Karpas-422 (cell line): ENCODE data around the gene SH3BP2. TPM values are rescaled to one million over a fixed set of nuclear protein-coding genes. Genes with fewer than 3 reads are reported as not detected.
A peak's percentile ranks its signal among the peaks of the same experiment; 100 is the strongest.
"Not testable (repeated sequence)": the region's sequence is repeated elsewhere in the genome, so short reads cannot be mapped to it uniquely, and the experiment has no call there.

ENCODE experiments used
- DNase-seq: peaks from one replicate; pipeline ENCODE4 v3.0.0-alpha.2; 2015
- H2AFZ ChIP-seq: fragments of 200-600 bp; sonication (generic); 2 replicates; pipeline ENCODE4 v1.6.1; 2014; ENCODE audit warnings: antibody characterized with exemption, low read length, mixed read lengths
- H3K27ac ChIP-seq: fragments of 200-600 bp; sonication (generic); 2 replicates; pipeline ENCODE4 v1.5.1; 2014; ENCODE audit warnings: mild to moderate bottlenecking, low read length, moderate library complexity
- H3K27me3 ChIP-seq: fragments of 200-600 bp; sonication (generic); 2 replicates; pipeline ENCODE4 v1.6.1; 2014; ENCODE audit warnings: low read length, mixed read lengths
- H3K36me3 ChIP-seq: fragments of 200-600 bp; sonication (generic); 2 replicates; pipeline ENCODE4 v1.6.1; 2014; ENCODE audit warnings: low read length, mixed read lengths; ENCODE audit not compliant: insufficient read depth
- H3K4me1 ChIP-seq: fragments of 200-600 bp; sonication (generic); 2 replicates; pipeline ENCODE4 v1.6.1; 2014; ENCODE audit warnings: mild to moderate bottlenecking, low read length, mixed read lengths
- H3K4me2 ChIP-seq: fragments of 200-600 bp; sonication (generic); 2 replicates; pipeline ENCODE4 v1.6.1; 2014; ENCODE audit warnings: low read length, low read depth, mild to moderate bottlenecking; ENCODE audit not compliant: poor library complexity, severe bottlenecking
- H3K4me3 ChIP-seq: fragments of 200-600 bp; sonication (generic); 2 replicates; pipeline ENCODE4 v1.5.1; 2014; ENCODE audit warnings: mild to moderate bottlenecking, antibody characterized with exemption, low read length, mixed read lengths
- H3K79me2 ChIP-seq: fragments of 200-600 bp; sonication (generic); 2 replicates; pipeline ENCODE4 v1.6.1; 2014; ENCODE audit warnings: mild to moderate bottlenecking, low read length, mixed read lengths
- H3K9ac ChIP-seq: fragments of 200-600 bp; sonication (generic); 2 replicates; pipeline ENCODE4 v1.6.0; 2014; ENCODE audit warnings: low read length
- H3K9me2 ChIP-seq: fragments of 200-600 bp; sonication (generic), shearing (Covaris generic); replicated peaks from 2 replicates; pipeline ENCODE4 v1.6.0; 2014; ENCODE audit warnings: mild to moderate bottlenecking, low read length, moderate library complexity; ENCODE audit not compliant: insufficient read depth
- H3K9me3 ChIP-seq: fragments of 300-700, 200-600 bp; sonication (generic); 2 replicates; pipeline ENCODE4 v1.6.1; 2014; ENCODE audit warnings: low read length, mixed read lengths
- H4K20me1 ChIP-seq: fragments of 200-600 bp; sonication (generic); 2 replicates; pipeline ENCODE4 v1.6.1; 2014; ENCODE audit warnings: mild to moderate bottlenecking, antibody characterized with exemption, low read length, low read depth; ENCODE audit not compliant: insufficient read depth
- total RNA-seq: library from RNA; depleted of rRNA; stranded (reverse); fragments of >200 nt; shearing (Covaris generic); gene quantifications from 2 replicates; pipeline ENCODE4 v1.2.3, GENCODE V29; 2014; ENCODE audit warnings: low replicate concordance

The SH3BP2 gene
- total RNA-seq, 1 experiment from 2014 or later, result 17.2 TPM

- no peaks in the 10 kb centered on the region for H3K27me3 ChIP-seq
- no peaks in the 10 kb centered on the region for H3K36me3 ChIP-seq
- H3K4me3 ChIP-seq, result no peak overlapping the region
- no peak for DNase-seq
- H2AFZ ChIP-seq, result no peak overlapping the region
- H3K4me1 ChIP-seq, result peaks cover 17% of the 10 kb centered on the region
- H3K9me2 ChIP-seq, result no peaks in the 10 kb centered on the region
- no peaks in the 10 kb centered on the region for H3K9me3 ChIP-seq
- no peak overlapping the region for H3K27ac ChIP-seq
- no peaks in the 10 kb centered on the region for H4K20me1 ChIP-seq
- H3K4me2 ChIP-seq, result no peak overlapping the region
- no peaks in the 10 kb centered on the region for H3K79me2 ChIP-seq
- H3K9ac ChIP-seq, result no peak overlapping the region
Observed at GRCh38 chr4:2761035-2761923, 31.6 kb upstream of the SH3BP2 start.

GRCh38 chr4:2762048-2762447 lies 30.8 kb upstream of the SH3BP2 start:
- Histone ChIP-seq H2AFZ (no peak overlapping the region), H3K27ac (no peak overlapping the region), H3K9me3 (no peaks in the 10 kb centered on the region), H3K27me3 (no peaks in the 10 kb centered on the region), H3K36me3 (no peaks in the 10 kb centered on the region), H3K4me2 (no peak overlapping the region), H4K20me1 (no peaks in the 10 kb centered on the region), H3K79me2 (no peaks in the 10 kb centered on the region), H3K4me3 (no peak overlapping the region), H3K9me2 (no peaks in the 10 kb centered on the region), H3K4me1 (peaks cover 13% of the 10 kb centered on the region), H3K9ac (no peak overlapping the region)
- no peak for DNase-seq

- H3K36me3 ChIP-seq, H3K9ac ChIP-seq, H3K79me2 ChIP-seq, H2AFZ ChIP-seq, DNase-seq, H3K27me3 ChIP-seq, H3K9me3 ChIP-seq, H3K4me3 ChIP-seq, H3K27ac ChIP-seq, H4K20me1 ChIP-seq, H3K4me2 ChIP-seq, H3K9me2 ChIP-seq: not testable (repeated sequence)
- peaks cover 13% of the 10 kb centered on the region for H3K4me1 ChIP-seq
Observed at GRCh38 chr4:2762486-2763370, 30.2 kb upstream of the SH3BP2 start.

GRCh38 chr4:2763511-2763967 lies 29.3 kb upstream of the SH3BP2 start:
- H3K79me2 ChIP-seq, result no peaks in the 10 kb centered on the region
- peak overlapping the region; percentile 79 for H3K4me2 ChIP-seq
- no peaks in the 10 kb centered on the region for H3K9me3 ChIP-seq
- no peaks in the 10 kb centered on the region for H4K20me1 ChIP-seq
- H3K36me3 ChIP-seq, result no peaks in the 10 kb centered on the region
- H3K4me3 ChIP-seq, result peak overlapping the region; percentile 65
- peaks cover 13% of the 10 kb centered on the region for H3K4me1 ChIP-seq
- no peak overlapping the region for H3K27ac ChIP-seq
- H2AFZ ChIP-seq, result peak overlapping the region; percentile 87; the same call in 1 of the 2 replicates
- H3K9ac ChIP-seq, result peak overlapping the region; percentile 62
- no peaks in the 10 kb centered on the region for H3K9me2 ChIP-seq
- no peaks in the 10 kb centered on the region for H3K27me3 ChIP-seq
- DNase-seq, result no peak

GRCh38 chr4:2765832-2766526 lies 26.9 kb upstream of the SH3BP2 start:
- no peaks in the 10 kb centered on the region for H3K79me2 ChIP-seq
- H3K9ac ChIP-seq, result no peak overlapping the region

GRCh38 chr4:2767046-2767704 lies 25.7 kb upstream of the SH3BP2 start:
- Histone ChIP-seq H3K79me2 (no peaks in the 10 kb centered on the region), H3K9me2 (no peaks in the 10 kb centered on the region), H3K4me1 (peaks cover 13% of the 10 kb centered on the region), H2AFZ (no peak overlapping the region), H3K9me3 (no peaks in the 10 kb centered on the region), H3K4me3 (no peak overlapping the region), H3K27me3 (no peaks in the 10 kb centered on the region), H3K9ac (no peak overlapping the region), H3K4me2 (no peak overlapping the region), H3K27ac (no peak overlapping the region), H3K36me3 (no peaks in the 10 kb centered on the region), H4K20me1 (no peaks in the 10 kb centered on the region)
- DNase-seq, result no peak

More at GRCh38 chr4:2765832-2766526, 26.9 kb upstream of the SH3BP2 start:
- no peak overlapping the region for H3K4me3 ChIP-seq
- no peak overlapping the region for H3K27ac ChIP-seq
- H3K27me3 ChIP-seq, result no peaks in the 10 kb centered on the region
- no peaks in the 10 kb centered on the region for H3K9me2 ChIP-seq
- no peak for DNase-seq
- no peaks in the 10 kb centered on the region for H3K9me3 ChIP-seq
- H2AFZ ChIP-seq, result no peak overlapping the region
- H3K36me3 ChIP-seq, result no peaks in the 10 kb centered on the region
- no peaks in the 10 kb centered on the region for H4K20me1 ChIP-seq
- peaks cover 13% of the 10 kb centered on the region for H3K4me1 ChIP-seq
- H3K4me2 ChIP-seq, result no peak overlapping the region

- no peak for DNase-seq
- Histone ChIP-seq H2AFZ (no peak overlapping the region), H3K9me2 (no peaks in the 10 kb centered on the region), H3K4me2 (no peak overlapping the region), H3K9ac (no peak overlapping the region), H3K4me3 (no peak overlapping the region), H3K79me2 (no peaks in the 10 kb centered on the region), H3K27me3 (no peaks in the 10 kb centered on the region), H3K9me3 (no peaks in the 10 kb centered on the region), H3K4me1 (peaks cover 13% of the 10 kb centered on the region), H3K36me3 (no peaks in the 10 kb centered on the region), H3K27ac (no peak overlapping the region), H4K20me1 (no peaks in the 10 kb centered on the region)
Observed at GRCh38 chr4:2767705-2768074, 25.2 kb upstream of the SH3BP2 start.
